NCI-H2227 treated with DMSO at 0.1 percent for 48 hours (cell line): Measurements from ENCODE around the gene EML6.
A peak's percentile ranks its signal among the peaks of the same experiment; 100 is the strongest.

Source experiments
- DNase-seq: peaks from one replicate; lab custom pipeline; 2025; lab: John Stamatoyannopoulos, UW

Gene EML6

GRCh38 chr2:54880428-54880827, 157.0 kb downstream of the EML6 start:
- peak; percentile 56 for DNase-seq

- DNase-seq, result no peak
Measured at GRCh38 chr2:54881759-54882158, 158.3 kb downstream of the EML6 start.

GRCh38 chr2:54885891-54886290, 162.4 kb downstream of the EML6 start:
- DNase-seq, result no peak

- DNase-seq, result no peak
Measured at GRCh38 chr2:54887850-54888545, 164.5 kb downstream of the EML6 start.

GRCh38 chr2:54889053-54889452, 165.6 kb downstream of the EML6 start:
- DNase-seq, result no peak

GRCh38 chr2:54891909-54892308, 168.4 kb downstream of the EML6 start:
- no peak for DNase-seq

GRCh38 chr2:54894467-54894866, 171.0 kb downstream of the EML6 start:
- DNase-seq, result no peak

DNA sequence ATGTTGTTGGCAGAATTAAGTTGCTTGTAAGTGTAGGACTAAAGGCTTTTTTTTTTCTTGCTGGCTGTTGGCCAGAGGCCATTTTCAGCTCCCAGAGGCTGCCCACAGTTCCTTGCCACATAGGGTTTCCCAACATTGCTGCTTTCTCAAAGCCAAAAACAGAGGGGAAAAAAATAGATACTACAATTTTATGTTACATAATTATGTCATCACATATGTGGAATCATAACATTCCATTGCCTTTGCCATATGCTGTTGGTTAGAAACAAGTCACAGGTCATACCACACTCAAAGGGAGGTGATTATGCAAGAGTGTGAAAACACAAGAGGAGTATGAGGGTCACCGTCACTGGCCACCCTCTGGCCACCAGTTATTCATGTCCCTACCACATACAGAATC, 172.3 kb downstream of the EML6 start:
- DNase-seq, result no peak

GRCh38 chr2:54897420-54898310, 174.2 kb downstream of the EML6 start:
- no peak for DNase-seq

- DNase-seq, result no peak
Measured at GRCh38 chr2:54898456-54899226, 175.2 kb downstream of the EML6 start.

- no peak for DNase-seq
Measured at GRCh38 chr2:54899576-54900200, 176.2 kb downstream of the EML6 start.

DNA sequence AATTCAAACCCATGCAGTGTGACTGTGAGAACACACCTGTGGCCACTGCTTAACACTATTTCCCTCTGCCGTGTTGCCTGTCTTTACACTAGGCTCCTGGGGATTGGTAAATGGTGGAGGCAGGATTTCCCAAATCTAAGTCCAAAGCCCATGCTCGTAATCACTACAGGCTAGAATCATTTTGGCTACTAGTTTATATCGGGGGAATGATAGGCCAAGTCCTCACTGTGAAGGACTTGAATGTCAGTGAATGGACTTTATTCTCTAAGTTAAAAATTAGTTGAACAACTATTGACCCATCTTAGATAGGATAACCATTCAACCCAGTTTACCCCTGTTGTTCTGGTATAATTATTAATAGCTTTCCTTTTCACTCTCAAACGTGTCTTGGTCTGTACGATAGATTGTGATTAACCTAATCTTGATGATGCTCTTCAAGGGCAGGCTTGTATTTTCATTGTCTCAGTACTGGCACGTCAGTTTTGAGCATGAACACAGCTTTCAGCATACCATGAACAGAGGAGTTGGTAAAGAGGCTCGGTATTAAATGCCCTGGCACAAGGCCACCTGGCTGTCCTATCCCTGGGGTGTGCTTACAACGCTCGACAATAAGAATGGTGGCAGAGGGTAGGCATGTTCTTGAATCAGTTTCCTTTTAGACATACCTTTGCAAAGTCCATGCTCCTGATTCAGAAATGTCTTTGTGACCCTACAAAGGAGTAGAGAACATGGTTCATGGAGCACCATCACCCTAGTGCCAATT, 177.9 kb downstream of the EML6 start:
- DNase-seq, result no peak

DNA sequence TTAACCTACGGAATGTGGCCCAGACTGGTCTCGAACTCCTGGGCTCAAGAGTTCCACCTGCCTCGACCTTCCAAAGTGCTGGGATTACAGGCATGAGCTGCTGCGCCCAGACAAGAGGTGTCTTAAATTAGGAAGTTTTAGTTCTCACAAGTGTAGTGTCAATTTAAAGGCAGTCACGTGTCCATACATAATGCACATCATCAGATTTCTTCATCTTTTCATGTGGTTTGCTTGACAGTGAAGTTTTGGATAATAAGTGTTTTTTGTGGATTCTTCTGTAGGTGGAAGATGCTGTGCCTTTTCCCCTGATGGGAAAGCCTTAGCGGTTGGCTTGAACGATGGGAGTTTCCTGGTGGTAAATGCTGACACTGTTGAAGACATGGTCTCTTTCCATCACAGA, 179.3 kb downstream of the EML6 start:
- DNase-seq, result no peak

DNA sequence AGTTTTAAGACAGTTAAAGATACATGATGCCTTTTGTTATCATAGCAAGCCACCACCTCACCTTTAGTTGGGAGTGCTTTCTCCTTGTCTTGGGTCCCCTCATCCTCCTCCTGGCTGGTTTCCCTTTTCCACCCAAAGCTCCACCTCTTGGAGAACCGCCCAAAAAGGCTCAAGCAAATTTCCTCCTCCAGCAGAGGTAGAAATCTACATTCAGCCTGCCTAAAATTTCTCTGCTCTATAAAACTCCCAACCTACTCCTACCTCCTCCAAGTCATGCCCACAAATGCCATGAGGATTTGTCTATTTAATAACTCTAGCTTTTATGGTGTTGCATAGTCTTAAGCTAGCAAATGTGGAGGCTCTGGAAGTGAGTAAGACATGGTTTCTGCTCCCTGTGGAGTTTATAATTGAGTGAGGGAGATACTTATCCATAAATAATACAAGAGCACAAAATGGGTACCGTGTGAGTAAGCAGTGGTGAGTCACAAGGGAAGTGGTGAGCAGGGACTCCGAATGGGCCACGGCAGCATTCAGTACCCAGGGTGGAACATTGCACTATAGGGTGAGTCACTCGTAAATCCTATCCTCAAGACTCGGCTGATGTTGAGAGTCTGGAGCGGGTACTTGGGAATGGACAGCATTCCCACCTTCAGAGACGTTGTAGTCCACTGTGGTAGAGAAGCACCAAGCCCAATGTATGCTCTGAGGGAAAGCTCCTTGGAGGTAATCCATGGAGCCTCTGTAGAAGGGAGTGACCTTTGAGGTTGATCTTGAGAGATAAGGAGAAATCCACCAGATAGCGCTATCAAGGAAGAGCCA, 180.5 kb downstream of the EML6 start:
- no peak for DNase-seq

DNA sequence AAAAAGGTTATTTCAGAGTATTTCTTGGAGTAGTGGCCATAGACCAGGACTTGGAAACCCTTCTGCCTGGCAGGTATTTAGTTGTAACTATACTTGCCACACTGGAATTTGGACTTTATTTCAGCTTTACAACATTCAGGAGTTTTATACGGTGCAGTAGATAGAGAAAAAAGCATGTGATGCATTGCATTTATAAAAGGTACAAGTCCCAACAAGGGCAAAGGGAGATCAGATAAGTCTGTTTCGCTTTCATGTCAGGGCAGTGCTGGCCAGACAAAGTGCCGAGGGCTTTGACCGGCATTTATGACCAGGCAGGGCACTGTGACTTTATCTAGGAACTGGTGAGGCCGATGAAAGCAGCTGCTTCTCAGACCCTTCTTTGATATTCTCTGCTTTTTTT, 181.4 kb downstream of the EML6 start:
- no peak for DNase-seq

DNA sequence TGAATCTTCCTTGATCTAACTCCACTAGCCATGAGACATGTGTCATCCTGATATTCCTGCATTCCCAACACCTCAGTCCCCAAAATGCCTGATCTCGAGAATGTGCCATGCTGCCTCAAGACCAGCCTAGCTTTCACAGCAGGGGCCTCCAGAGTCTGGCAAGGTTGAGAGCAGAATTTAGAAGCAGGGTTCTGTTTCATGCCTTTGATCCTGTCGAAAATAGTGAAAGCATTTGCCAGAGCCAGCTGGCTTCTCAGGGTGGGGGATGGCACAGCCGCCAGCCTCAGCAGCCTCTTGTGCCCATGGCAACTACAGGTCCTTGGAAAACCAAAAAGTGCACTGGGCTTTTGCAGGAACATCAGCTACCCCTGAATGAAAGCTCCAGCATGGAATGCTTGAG, 183.3 kb downstream of the EML6 start:
- DNase-seq, result no peak

DNA sequence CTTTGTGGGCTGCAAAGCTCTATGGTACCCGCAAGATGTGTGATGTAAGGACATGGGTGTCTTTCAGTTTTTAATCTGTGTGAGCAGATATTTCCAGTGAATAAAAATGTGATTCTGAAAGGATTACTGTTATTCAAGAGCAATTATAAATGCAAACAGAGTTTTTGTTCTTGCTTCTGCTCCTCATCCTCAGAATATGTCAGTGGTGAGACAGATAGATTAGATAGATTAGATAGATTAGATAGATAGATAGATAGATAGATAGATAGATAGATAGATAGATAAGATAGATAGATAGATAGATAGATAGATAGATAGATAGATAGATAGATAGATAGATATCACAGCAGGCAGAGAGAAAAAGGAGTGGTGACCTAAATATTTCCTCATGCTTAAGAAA, 184.2 kb downstream of the EML6 start:
- DNase-seq, result no peak

GRCh38 chr2:54908591-54908990, 185.1 kb downstream of the EML6 start:
- no peak for DNase-seq

DNA sequence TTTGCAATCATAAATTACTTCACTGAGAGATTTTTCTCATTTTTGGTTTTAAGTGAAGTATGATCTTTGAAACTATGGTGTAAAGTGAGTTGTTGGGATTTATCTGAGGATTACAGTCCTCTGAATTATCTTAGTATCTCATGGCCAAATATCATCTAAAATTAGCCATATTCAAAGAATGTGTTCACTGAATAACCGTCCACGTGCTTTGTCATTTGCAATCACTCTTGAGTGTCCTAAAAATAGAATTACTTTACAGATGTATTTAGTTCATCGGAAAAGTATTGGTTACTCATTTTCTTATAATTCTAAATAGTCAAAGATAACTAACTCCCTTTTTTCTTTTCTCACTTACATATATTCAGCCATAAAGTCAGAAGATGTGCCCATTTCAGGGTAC, 185.5 kb downstream of the EML6 start:
- no peak for DNase-seq

GRCh38 chr2:54912305-54912704, 188.8 kb downstream of the EML6 start:
- DNase-seq, result no peak

DNA sequence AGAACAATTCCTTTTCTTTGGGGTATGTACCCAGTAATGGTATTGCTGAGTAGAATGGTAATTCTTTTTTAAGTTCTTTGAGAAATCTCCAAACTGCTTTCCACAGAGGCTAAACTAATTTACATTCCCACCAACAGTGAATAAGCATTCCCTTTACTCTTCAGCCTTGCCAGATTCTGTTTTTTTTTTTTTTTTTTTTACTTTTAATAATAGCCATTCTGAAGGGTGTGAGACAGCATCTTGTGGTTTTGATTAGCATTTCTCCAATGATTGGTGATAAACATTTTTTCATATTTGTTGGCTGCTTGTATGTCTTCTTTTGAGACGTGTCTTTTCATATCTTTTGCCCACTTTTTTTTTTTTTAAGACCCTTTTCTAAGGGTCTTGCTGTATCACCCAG, 189.4 kb downstream of the EML6 start:
- DNase-seq, result no peak
